MCF 10A (cell line): ENCODE measurements around the gene PDXDC1. TPM values are rescaled to one million over a fixed set of nuclear protein-coding genes. Genes with fewer than 3 reads are reported as not detected.
"Not testable (repeated sequence)": the region's sequence is repeated elsewhere in the genome, so short reads cannot be mapped to it uniquely, and the experiment has no call there.

Source experiments
- BruUV-seq: library from RNA; stranded (reverse); fragments of 400-500 nt; replicated peaks from 2 replicates; lab custom pipeline; 2021; lab: Mats Ljungman, UMichigan
- CTCF ChIA-PET: fragments of 300-600 bp; sonication (Branson Sonifier 250); formaldehyde crosslinking; extraction: SDS; loops from one replicate; lab custom pipeline; 2021; ENCODE audit warnings: antibody characterized with exemption, inconsistent platforms; lab: Yijun Ruan, JAX
- POLR2A ChIA-PET: fragments of 300-600, 350-650 bp; sonication (Branson Sonifier 250); formaldehyde crosslinking; extraction: SDS; loops from one replicate; lab custom pipeline; 2020; ENCODE audit warnings: antibody characterized with exemption, inconsistent platforms; lab: Yijun Ruan, JAX
- DNase-seq: peaks from one replicate; pipeline ENCODE4 v3.0.0-alpha.2; 2018; ENCODE audit not compliant: unreplicated experiment
- H3K27ac Mint-ChIP-seq: one replicate; pipeline ENCODE4 v1.8.0; 2022; ENCODE audit warnings: mild to moderate bottlenecking, low read depth, mixed read lengths; ENCODE audit not compliant: unreplicated experiment
- H3K27me3 Mint-ChIP-seq: one replicate; pipeline ENCODE4 v1.8.0; 2022; ENCODE audit warnings: mixed read lengths; ENCODE audit not compliant: insufficient read depth, unreplicated experiment
- H3K36me3 Mint-ChIP-seq: one replicate; pipeline ENCODE4 v1.8.0; 2022; ENCODE audit warnings: mild to moderate bottlenecking, moderate library complexity, mixed read lengths; ENCODE audit not compliant: insufficient read depth, unreplicated experiment
- H3K4me1 Mint-ChIP-seq: one replicate; pipeline ENCODE4 v1.8.0; 2022; ENCODE audit warnings: mixed read lengths; ENCODE audit not compliant: insufficient read depth, unreplicated experiment
- H3K4me3 Mint-ChIP-seq: one replicate; pipeline ENCODE4 v1.8.0; 2022; ENCODE audit warnings: mild to moderate bottlenecking, moderate library complexity, mixed read lengths; ENCODE audit not compliant: unreplicated experiment
- H3K9me3 Mint-ChIP-seq: one replicate; pipeline ENCODE4 v1.8.0; 2022; ENCODE audit warnings: mixed read lengths; ENCODE audit not compliant: unreplicated experiment
- intact Hi-C: fragments of 100-400 bp; cut with micrococcal nuclease; formaldehyde crosslinking; loops from 2 replicates; pipeline ENCODE4 v1.14.1; 2022
- total RNA-seq: library from RNA; stranded (reverse); gene quantifications from 2 replicates; pipeline ENCODE4 v1.2.3, GENCODE V29; 2022
- TF ChIP-seq, protein P1 (sequence below): fragments of 200-600 bp; IDR thresholded peaks from one replicate; pipeline ENCODE4 v1.8.0; 2022; ENCODE audit warnings: antibody characterized with exemption, mild to moderate bottlenecking; ENCODE audit not compliant: unreplicated experiment

PDXDC1 gene
- total RNA-seq, 1 experiment from 2014 or later = 70.7 TPM

DNA sequence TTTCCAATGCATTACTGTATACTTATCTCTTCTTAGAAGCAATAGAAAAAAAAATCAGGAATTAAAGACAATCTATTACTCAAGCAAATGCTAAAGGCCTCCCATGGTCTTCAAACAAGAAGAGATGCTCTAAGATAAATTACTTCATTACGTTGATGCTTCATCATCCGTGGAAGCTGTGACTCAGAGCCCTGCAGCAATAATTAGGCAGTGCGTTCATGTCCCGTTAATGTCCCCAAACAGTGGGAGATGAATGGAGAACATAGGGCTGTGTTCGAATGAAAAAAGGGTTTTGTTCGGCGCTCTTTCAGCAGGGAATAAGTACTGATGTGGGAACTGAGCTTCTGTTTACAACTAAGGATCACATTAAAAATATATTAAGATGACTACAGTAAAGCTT lies 15.9 kb upstream of the PDXDC1 start:
- no peaks in the 10 kb centered on the region for H3K9me3 Mint-ChIP-seq
- H3K4me1 Mint-ChIP-seq = no peaks in the 10 kb centered on the region
- POLR2A ChIA-PET = interaction anchor here (1.1 kb wide), 1 partner anchor 16 kb away, joined by 4 read pairs; the partner anchor contains the start of gene PDXDC1
- CTCF ChIA-PET = no interaction called here
- no peak overlapping the region for H3K27ac Mint-ChIP-seq
- H3K4me3 Mint-ChIP-seq = no peak overlapping the region
- peaks cover 6% of the 10 kb centered on the region for H3K36me3 Mint-ChIP-seq
- intact Hi-C loops = no loop called here
- no TSS peak for BruUV-seq
- TF ChIP-seq, protein P1, sequence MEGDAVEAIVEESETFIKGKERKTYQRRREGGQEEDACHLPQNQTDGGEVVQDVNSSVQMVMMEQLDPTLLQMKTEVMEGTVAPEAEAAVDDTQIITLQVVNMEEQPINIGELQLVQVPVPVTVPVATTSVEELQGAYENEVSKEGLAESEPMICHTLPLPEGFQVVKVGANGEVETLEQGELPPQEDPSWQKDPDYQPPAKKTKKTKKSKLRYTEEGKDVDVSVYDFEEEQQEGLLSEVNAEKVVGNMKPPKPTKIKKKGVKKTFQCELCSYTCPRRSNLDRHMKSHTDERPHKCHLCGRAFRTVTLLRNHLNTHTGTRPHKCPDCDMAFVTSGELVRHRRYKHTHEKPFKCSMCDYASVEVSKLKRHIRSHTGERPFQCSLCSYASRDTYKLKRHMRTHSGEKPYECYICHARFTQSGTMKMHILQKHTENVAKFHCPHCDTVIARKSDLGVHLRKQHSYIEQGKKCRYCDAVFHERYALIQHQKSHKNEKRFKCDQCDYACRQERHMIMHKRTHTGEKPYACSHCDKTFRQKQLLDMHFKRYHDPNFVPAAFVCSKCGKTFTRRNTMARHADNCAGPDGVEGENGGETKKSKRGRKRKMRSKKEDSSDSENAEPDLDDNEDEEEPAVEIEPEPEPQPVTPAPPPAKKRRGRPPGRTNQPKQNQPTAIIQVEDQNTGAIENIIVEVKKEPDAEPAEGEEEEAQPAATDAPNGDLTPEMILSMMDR = no peak
- H3K27me3 Mint-ChIP-seq = peaks cover 17% of the 10 kb centered on the region
- DNase-seq = no peak

DNA sequence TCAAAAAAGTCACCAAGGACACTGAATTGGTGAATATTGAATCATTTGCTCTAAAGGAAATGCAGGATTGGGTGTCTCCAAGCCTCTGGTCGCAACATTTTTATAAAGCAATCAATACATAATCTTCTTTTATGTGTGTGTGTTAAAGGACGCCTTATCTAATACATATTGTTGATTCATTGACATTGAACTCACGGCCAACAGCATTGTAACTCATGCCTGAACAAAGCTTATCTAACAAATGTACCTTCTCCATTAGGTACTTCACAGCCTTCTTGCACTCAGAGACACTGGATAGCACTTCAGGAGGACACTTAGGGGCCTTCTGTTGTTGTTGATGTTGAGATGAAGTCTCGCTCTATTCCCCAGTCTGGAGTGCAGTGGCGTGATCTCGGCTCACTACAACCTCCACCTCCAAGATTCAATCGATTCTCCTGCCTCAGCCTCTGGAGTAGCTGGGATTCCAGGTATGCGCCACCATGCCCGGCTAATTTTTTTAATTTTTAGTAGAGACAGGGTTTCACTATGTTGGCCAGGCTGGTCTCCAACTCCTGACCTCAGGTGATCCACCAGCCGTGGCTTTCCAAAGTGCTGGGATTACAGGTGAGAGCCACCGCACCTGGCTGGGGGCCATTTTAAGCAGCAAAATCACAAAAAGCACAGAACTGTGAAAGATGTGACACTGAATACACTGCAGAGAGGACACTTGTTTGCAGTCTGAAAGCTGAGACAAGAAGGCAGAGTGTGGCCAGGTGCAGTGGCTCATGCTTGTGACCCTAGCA lies 13.2 kb upstream of the PDXDC1 start:
- ChIA-PET POLR2A (no interaction called here), CTCF (no interaction called here)
- no TSS peak for BruUV-seq
- Mint-ChIP-seq H3K27me3 (peaks cover 17% of the 10 kb centered on the region), H3K4me1 (no peaks in the 10 kb centered on the region), H3K9me3 (no peaks in the 10 kb centered on the region), H3K36me3 (peaks cover 6% of the 10 kb centered on the region), H3K27ac (no peak overlapping the region), H3K4me3 (no peak overlapping the region)
- intact Hi-C loops = no loop called here
- TF ChIP-seq, protein P1 = no peak
- no peak for DNase-seq

DNA sequence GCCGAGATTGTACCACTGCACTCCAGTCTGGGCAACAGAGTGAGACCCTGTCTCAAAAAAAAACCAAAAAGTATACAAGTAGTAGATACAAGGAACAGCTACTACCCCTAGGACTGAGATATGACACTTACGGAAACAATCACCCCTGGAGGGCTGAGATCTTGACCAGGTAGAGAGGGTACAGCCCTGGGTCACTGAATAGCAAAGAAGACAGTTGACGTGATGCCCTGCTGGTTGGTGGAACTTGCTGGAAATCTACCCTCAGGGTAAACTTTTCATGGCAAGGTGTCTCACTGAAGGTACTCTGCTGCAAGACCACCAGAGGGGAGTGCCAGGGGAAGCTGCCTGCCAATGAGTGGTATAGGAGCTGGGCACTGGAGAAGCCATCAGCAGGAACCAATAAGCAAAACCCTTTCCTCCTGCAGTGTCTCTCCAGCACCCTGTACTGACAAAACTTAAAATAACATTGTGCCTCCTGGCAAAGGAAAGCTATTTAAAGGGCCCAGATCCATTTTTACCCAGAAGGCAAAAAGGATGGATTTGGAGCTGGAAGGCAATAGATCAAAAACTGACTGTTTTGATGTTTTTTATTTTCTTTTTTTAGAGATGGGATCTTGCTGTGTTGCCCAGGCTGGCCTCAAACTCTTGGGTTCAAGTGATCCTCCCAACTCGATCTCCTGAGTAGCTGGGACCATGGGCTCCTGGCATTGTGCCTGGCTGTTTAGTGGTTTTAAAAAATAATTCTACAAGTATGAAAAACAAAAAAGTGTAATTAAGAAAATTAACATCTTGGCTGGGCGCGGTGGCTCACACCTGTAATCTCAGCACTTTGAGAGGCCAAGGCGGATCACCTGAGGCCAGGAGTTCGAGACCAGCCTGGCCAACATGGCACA lies 11.3 kb upstream of the PDXDC1 start:
- BruUV-seq = no TSS peak
- TF ChIP-seq, protein P1 = no peak
- CTCF ChIA-PET = interaction anchor here (0.6 to 0.7 kb wide), 3 partner anchors 8 to 1029 kb away, joined by 3 to 4 read pairs (median 3); no protein-coding TSS in a partner anchor
- H3K4me3 Mint-ChIP-seq = no peak overlapping the region
- DNase-seq = no peak
- no peaks in the 10 kb centered on the region for H3K9me3 Mint-ChIP-seq
- peaks cover 17% of the 10 kb centered on the region for H3K27me3 Mint-ChIP-seq
- intact Hi-C loops = no loop called here
- no peaks in the 10 kb centered on the region for H3K4me1 Mint-ChIP-seq
- no peak overlapping the region for H3K27ac Mint-ChIP-seq
- POLR2A ChIA-PET = interaction anchor here (0.7 to 1.6 kb wide), 2 partner anchors 9 to 11 kb away, joined by 3 to 4 read pairs; partner anchors contain the start of gene PDXDC1
- H3K36me3 Mint-ChIP-seq = peaks cover 6% of the 10 kb centered on the region

DNA sequence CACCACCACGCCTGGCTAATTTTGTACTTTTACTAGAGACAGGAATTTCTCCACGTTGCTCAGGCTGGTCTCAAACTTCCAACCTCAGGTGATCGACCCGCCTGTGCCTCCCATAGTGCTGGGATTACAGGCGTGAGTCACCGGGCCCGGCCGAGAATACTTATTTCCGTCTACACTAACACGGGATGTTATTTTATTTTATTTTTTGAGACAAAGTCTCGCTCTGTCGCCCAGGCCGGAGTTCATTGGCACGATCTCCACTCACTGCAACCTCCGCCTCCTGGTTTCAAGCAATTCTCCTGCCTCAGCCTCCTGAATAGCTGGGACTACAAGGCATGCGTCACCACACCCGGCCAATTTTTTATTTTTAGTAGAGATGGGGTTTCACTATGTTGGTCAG lies 9.5 kb upstream of the PDXDC1 start:
- H3K36me3 Mint-ChIP-seq = peaks cover 6% of the 10 kb centered on the region
- no peak overlapping the region for H3K27ac Mint-ChIP-seq
- no peak overlapping the region for H3K4me3 Mint-ChIP-seq
- no peaks in the 10 kb centered on the region for H3K9me3 Mint-ChIP-seq
- intact Hi-C loops = no loop called here
- no TSS peak for BruUV-seq
- H3K4me1 Mint-ChIP-seq = peaks cover under 1% of the 10 kb centered on the region
- peaks cover 16% of the 10 kb centered on the region for H3K27me3 Mint-ChIP-seq
- ChIA-PET CTCF (no interaction called here), POLR2A (no interaction called here)
- TF ChIP-seq, protein P1 = no peak
- no peak for DNase-seq

DNA sequence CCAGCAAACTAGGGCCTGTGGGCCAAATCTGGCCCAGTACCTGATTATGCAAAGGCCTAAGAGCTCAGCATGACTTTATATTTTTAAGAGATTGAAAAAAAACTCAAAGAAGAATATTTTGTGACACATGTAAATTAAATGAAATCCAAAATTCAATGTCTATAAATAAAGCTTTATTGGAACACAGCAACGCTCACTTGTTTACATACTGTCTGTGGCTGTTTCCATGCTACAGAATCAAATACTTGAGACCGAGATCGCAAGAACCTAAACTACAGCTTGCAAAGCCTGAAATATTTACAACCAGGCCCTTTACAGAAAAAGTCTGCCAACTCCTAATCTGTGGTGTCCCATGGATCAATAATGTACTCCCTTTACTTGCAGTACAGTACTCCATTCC lies 5.0 kb upstream of the PDXDC1 start:
- CTCF ChIA-PET = interaction anchor here (0.6 kb wide), 1 partner anchor 311 kb away, joined by 4 read pairs; no protein-coding TSS in a partner anchor
- H3K36me3 Mint-ChIP-seq, H3K4me1 Mint-ChIP-seq, intact Hi-C loops, DNase-seq, H3K4me3 Mint-ChIP-seq, H3K9me3 Mint-ChIP-seq, H3K27me3 Mint-ChIP-seq, BruUV-seq, POLR2A ChIA-PET: not testable (repeated sequence)
- H3K27ac Mint-ChIP-seq = peak overlapping the region; percentile 85
